ENCODE results near the gene CRABP2.
A peak's percentile ranks its signal among the peaks of the same experiment; 100 is the strongest.

The CRABP2 gene

DNA sequence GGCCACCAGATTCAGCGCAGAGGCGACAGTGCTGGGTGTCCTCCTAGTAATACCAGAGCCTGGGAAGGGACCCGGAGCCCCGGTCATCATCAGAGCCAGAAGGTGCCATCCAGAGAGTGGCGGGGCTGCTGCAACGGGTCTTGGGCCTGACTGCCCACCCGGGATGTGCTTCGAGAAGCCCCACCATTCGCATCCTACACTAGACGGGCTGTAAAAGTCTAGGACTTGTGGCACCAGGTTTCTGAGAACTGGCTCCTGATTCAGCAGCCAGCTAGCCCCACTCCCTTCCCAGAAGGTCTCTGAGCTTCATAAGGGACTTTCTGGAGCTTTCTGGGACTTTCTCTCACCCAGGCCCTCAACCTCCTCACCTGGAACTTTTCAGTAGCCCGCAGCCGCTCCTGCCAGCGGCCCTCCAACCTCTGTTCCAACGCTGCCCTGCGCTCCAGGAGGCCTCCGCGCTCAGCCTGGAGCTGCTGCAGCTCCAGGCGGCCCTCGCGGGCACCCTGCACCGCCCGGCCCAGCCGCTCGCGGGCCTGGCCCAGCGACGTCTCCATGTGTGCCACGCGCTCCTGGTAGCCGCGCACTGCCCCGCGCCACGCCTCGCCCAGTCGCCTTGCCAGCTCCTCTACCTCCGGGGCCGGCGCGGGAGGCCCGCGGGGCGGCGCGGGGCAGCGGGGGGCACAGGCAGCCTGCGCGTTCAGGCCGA, 29.1 kb downstream of the CRABP2 start:
- no peak for DNase-seq
- in situ Hi-C loops (cut with MboI; ENCODE audit: low pct_unique_long_range_greater_than_20kb, low sequenced_read_pairs) = no loop called here

DNA sequence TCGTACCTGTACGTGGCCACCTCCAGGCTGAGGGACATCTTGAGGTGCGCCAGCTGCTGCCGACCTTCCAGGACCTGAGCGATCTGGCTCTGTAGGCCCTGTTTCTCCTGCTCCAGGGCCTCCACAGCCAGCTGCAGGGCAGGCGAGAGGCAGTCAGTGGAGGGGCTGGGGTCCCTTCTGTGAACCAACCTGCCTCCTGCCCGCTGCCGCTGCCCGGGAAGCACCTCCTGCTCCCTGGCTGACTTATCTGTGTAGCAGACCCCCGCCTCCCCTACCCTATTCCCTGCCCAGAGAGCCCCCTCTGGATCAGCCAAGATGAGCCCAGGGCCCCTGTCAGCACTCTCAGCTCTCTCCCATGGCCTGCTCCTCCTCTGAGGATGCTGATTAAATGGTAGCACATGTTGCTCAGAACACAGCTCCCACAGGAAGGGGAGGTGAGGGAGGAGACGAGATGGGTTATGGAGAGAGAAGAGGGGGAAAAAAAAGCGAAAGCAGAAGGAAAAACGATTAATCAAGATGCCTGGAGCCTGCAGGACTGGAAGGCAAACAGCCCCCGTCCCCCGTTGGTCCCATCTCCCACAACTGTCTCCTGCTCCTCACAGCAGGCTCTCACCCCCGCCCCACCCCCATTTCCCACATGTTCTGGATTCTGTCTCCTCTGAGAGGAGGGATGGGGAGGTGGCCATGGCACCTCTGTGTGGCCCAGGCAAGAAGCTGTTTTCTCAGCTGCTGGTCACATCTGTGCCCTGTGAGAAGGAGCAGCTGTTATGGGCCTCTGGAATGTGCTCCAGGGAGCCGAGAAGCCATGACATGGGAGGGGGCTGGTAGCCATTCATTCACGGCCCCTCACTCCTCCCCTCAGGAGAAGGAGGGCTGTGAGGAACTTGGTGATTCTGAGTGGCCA, 29.9 kb downstream of the CRABP2 start:
- in situ Hi-C loops (cut with MboI; ENCODE audit: low pct_unique_long_range_greater_than_20kb, low sequenced_read_pairs) = no loop called here
- DNase-seq = no peak

DNA sequence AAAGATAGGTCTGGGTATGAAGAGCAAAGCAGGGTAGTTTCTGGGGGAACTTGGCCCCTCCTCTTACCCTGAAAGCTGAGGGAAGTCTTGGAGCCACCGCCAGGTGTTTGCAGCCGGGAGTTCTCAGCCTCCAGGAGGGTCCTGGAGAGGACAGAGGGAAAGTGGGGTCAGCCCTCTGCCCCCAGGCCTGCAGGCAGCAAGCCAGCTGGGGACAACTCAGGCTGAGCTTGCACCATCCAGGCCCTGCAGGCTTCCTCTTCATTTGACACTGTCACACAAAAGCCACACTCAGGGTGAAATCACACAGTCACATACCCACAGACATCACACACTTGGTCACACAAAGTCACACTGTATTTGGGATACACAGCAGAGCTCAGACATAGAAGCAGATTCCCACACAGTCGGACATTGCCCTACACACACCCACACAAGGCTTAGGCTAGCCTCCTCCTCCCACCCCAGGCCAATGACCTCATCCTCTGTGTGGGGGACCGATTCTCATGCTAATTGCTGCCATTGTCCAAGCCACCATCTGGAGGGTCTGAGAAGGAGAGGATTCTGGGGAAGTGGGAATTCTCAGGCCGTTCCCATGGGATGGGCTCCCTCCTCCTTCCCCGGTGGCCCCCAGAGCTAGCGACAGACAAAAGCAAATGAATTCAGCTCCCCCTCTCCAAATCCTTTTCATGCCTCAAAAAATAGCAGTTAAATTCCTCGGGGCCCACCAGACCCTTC, 31.8 kb downstream of the CRABP2 start:
- in situ Hi-C loops (cut with MboI; ENCODE audit: low pct_unique_long_range_greater_than_20kb, low sequenced_read_pairs) = no loop called here
- DNase-seq = no peak

DNA sequence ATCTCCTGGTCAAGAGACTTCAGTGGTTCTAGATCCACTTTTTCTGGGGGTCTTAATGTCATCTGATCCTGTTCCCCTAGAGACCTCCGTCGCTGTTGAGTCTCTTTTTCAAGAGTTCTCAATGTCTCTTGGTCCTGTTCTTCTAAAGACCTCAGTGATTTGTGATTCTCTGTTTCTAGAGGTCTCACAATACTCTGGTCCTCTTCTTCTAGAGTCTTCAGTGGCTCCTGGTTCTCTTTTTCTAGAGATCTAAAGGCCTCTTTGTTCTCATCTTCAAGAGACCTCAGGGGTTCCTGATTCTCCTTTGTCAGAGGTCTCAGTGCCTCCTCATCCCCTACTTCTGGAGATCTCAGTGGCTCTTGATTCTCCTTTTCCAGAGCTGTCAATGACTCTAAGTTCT, 33.6 kb downstream of the CRABP2 start:
- no peak for DNase-seq
- in situ Hi-C loops (cut with MboI; ENCODE audit: low pct_unique_long_range_greater_than_20kb, low sequenced_read_pairs) = no loop called here

DNA sequence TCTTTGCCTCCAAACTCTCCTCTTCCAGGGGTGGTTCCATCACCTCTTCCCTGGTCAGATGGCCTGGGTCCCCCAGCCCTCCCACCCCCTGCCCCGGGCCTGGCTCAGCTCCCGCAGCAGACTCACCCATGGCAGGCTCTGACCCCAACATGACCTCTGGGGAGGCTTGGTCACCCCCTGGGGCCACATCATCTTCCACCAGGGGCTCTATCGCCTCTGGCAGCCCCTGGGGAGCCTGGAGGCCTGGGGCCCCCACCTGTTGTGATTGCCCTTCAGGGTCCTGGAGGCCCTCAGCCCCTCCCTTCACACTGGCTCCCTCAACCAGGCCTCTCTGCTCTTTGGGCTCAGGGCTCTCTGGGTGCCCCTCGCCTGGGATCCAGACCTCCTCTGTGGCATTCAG, 34.6 kb downstream of the CRABP2 start:
- no peak for DNase-seq
- in situ Hi-C loops (cut with MboI; ENCODE audit: low pct_unique_long_range_greater_than_20kb, low sequenced_read_pairs) = no loop called here

DNA sequence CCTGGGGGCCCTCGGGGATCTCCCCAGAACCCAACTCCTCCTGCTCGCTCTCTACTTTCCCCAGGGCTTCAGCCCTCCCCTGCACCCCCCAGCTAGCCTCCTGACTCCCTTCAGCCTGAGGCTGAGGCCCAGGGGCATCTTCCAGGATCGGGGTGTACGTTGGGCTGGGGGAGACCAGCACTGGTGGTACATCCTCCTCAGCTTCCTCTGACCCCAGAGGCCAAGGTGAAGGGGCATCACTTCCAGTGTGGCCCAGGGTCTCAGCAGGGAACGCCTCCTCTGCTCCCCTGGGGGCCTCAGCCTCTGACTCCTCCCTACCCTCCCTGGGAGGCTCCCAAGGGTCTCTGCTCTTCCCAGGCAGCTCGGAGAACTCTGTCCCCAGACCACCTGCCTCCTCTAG, 35.0 kb downstream of the CRABP2 start:
- in situ Hi-C loops (cut with MboI; ENCODE audit: low pct_unique_long_range_greater_than_20kb, low sequenced_read_pairs) = no loop called here
- no peak for DNase-seq

DNA sequence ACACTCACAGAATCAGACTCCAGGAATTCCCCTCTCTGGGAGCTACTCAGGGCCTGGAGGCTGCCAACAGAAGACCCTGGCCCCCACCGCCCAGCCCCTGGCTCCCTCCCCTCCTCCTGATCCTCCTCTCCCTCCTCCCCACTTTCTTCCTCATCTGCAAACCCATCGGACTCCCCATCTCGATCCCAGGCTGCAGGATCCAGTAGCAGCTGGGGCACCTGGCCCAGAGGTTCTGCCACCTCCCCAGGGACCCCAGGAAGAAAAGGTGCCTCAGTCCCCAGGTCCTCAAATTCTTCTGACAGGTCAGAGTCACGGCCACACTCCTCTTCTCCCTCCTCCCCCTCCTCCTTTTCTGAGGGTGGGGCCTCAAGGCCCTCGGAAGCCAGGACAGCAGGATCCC, 35.6 kb downstream of the CRABP2 start:
- in situ Hi-C loops (cut with MboI; ENCODE audit: low pct_unique_long_range_greater_than_20kb, low sequenced_read_pairs) = no loop called here

DNA sequence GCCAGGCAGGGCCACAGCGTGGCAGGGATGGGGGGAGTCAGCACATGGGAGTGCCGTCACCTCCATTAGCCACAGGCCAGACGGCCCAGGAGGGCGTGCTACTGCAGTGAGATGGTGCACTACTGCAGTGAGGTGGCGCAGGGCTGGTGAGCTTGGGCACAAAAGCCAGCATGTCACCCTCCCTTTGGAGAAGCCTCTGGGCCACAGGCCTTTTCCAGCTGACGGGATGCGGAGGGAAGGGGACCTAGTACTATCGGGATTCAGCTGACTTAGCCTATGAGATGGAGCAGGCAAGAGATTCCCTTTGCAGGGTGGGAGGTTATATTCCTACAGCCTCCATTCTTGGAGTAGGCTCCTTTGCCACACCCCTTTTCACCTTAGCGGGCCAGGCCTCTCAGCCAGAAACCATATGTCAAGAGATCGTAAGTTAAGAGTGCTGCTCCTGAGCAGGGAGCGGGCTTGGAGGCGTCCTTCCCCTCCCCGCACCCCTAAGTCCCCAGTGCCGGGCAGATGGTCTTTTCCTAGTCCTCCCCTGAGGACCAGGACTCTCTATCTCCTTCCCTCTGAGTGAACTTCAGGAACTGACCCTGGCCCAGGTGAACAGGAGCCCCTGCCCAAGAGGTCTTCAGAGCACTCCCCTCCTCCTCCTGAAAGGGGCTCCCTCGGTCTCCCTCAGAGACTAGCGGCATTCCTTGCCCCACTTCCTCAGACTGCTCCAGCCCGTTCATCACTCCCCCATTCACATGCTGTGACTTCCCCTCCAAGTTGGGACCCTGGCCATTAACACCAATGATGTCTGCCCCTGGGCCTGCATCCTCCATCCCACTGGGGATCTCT, 36.4 kb downstream of the CRABP2 start:
- in situ Hi-C loops (cut with MboI; ENCODE audit: low pct_unique_long_range_greater_than_20kb, low sequenced_read_pairs) = no loop called here
- DNase-seq = no peak

More for the DNA sequence above, 35.6 kb downstream of the CRABP2 start:
- DNase-seq = no peak

DNA sequence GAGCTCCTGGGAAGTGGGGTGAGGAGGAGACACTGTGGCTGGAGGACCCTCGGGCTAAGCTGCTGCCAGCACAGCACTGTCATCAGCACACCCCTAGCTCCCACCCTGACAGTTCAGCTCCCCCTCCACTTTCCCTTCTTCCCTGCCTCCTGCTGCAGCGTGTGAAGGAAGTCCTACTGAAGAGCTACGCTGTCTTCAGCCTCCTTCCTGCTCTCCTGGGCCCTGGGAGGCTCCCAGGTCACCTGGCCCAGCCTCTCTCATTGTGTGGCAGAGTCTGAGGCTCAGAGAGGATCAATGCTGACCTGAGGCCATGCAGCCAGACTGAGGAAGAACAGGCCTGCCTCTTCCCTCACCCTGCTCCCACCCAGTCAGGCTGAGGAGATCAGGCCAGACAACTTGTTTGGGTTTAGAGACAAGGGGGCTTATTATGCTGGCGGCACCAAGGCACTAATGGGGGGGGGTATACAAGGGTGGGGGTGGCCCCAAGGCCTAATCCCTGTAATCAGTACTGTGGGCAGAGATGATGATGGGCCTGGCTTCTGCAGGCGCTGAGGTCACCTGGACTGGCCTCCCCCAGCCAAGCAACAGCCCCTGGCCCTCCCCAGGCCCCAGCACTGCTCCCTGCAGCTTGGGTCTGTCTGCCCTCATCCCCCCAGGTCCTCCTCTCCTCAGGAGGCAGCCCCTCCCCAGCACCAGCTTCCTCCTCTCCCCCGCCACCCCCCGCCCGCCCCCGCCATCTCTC, 37.2 kb downstream of the CRABP2 start:
- in situ Hi-C loops (cut with MboI; ENCODE audit: low pct_unique_long_range_greater_than_20kb, low sequenced_read_pairs) = no loop called here
- no peak for DNase-seq

DNA sequence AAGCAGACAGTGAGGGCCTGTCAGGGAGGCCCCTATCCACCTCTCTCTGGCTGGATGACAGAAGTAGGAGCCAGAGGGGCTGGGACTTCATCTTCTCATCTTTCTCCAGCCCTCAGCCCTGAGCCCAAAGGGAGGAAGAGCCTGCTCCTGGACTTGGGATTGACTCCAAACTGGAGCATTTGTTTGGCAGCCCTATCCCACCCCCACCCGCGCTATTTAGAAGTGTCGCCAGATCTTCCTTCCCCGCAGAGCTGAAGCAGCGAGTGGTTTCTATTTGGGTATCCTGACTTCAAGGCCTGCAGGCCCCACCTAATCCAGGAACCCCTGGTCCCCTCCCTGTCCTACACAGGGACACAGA, 37.8 kb downstream of the CRABP2 start:
- in situ Hi-C loops (cut with MboI; ENCODE audit: low pct_unique_long_range_greater_than_20kb, low sequenced_read_pairs) = no loop called here
- no peak for DNase-seq

DNA sequence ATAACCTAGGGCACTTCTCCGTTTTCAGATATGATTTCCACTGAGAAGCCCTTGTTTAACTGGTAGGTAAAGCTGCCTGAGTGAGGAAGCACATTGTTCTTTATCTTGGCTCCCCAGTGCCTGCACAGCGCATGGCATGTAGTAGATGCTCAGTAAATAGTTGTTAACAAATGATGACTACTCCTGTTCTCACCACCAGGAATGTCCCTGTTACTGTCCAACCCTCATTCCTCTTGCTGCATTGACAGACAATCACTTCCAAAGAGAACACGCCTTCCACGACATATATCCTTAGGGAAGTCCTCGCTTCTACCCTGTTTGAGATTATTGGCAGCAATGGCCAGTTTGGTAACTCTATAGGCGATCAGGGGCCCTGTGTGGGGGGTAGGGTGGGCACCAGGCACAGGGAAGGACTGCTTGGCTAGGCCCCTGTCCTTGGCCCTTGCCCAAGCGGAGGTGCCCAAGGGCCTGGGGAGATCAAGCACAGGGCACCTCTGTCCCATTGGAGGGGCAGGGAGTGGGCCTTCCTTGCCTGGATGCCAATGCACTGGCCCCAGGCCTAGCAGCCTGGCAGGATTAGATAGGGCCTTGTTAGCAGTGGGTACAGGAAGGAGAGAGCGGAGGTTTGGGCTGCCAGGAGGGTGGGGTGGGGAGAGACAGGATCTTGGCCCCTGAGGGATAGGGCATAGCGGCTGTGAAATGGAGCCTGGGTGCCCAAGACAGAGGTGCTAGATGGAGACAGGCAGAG, 38.3 kb downstream of the CRABP2 start:
- in situ Hi-C loops (cut with MboI; ENCODE audit: low pct_unique_long_range_greater_than_20kb, low sequenced_read_pairs) = no loop called here
- DNase-seq = no peak

DNA sequence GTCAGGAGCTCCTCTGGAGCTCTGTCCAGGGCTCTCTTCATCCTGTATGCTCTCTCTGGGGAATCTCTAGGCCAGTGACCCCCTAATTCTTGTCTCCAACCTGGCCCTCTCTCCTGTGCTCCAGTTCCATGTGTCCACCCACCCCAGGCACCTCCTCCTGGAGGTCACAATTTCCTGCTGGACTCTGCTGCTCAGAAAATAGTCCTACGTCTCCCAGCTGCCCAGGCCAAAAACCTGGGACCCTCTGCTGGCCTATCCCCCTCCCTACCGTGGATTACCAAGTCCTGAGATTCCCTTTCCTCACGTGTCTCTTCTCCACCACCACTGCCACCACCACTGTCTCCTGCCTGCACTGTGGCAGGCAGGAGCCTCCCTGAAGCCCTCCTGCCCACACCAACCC, 39.8 kb downstream of the CRABP2 start:
- in situ Hi-C loops (cut with MboI; ENCODE audit: low pct_unique_long_range_greater_than_20kb, low sequenced_read_pairs) = no loop called here
- DNase-seq = no peak

DNA sequence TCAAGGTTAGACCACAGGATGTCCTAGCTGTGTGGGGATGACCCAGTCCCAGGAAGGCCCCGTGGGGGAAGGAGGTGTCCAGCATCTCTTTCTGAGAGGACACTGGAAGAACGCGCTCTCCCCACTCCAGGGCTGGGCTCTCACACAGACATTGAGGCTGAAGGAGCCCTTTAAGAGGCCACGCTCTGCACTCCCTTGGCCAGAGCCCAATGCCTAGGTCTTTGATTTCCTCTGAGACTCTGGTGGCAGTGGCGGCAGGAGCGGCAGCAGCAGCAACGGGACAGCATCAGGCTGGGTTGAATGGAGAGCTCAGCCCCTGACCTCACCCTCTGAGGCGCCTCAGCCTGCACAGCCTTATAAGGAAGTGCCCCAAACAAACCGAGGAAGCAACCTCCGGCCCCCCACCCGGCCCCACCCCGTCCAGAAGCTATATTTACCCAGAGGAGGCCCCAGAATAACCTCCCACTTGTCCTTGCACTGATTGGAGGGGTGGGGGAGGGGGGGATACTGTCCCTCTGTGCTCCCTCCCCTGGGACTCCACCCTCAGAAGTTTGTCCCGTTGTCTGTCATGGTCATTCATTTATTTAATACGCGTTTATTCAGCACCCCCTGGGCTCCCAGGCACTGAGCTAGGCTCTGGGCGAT, 40.5 kb downstream of the CRABP2 start:
- peak; percentile 32 for DNase-seq
- in situ Hi-C loops (cut with MboI; ENCODE audit: low pct_unique_long_range_greater_than_20kb, low sequenced_read_pairs) = no loop called here

DNA sequence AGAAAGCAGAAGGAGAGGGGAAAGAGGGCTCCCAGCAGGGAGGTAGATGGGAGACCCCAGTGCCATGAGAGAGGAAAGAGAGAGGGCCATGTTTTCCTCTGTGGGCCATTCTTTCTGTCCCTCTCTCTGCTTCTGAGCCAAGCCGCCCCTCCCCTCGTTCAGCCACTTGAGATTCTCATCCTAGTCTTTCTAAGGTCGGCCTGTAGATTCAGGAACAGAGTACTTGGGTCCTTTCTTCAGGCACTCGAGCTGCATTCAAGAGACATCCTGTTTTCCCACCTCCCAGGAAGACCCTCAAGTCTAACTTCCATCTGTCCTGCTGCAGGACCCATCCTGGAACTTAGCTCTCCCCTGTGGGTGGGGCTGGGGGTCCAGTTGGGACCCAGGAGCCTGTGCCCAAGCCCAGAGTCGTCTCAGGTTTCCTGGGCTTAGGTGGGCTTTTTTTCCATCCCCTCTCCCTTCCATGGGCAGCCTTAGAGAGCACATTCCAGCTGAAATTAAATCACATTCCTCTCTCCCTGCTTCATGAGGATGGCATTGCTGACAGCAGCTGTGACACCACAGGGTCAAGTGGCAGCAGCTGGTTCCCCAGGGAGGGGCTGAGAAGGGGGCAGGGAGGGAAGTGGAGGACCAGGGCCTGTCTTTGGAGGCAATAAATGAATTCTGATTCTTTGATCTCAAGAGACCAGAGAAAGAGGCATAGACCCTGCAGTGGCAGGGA, 41.2 kb downstream of the CRABP2 start:
- in situ Hi-C loops (cut with MboI; ENCODE audit: low pct_unique_long_range_greater_than_20kb, low sequenced_read_pairs) = no loop called here
- DNase-seq = no peak

DNA sequence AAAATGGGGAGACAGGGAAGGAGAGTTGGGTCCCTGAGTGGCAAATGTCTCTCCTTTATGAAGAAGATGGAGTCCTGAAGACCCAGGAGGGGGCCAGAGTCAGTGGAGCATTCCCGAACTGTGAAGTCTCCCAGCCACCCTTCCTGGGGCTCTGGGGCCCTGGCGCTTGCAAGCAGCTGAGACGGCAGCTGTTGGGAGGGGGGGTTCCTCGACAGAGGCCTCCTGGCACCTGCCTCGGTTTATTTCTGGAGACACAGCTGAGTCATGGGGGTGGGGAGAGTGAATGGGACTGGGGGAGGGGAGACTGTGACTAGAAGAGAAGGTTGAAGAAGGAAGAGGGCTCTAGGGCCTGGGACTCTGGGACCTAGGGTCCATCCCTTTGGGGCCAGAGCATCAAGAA, 42.2 kb downstream of the CRABP2 start:
- in situ Hi-C loops (cut with MboI; ENCODE audit: low pct_unique_long_range_greater_than_20kb, low sequenced_read_pairs) = no loop called here
- DNase-seq = no peak

DNA sequence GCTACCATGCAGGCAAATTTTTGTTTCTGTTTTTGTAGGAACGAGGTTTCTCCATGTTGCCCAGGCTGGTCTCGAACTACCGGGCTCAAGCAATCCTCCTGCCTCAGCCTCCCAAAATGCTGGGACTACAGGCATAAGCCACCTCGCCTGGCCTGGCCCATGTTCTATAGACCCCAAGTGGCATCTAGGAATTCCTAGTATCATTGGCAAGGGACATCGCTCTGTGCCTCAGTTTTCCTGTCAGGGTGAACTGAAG, 42.7 kb downstream of the CRABP2 start:
- in situ Hi-C loops (cut with MboI; ENCODE audit: low pct_unique_long_range_greater_than_20kb, low sequenced_read_pairs) = no loop called here
- no peak for DNase-seq
